NCI-H1417 treated with DMSO at 0.1 percent for 48 hours (cell line): ENCODE results near the gene GAN.
"Not testable (repeated sequence)": the region's sequence is repeated elsewhere in the genome, so short reads cannot be mapped to it uniquely, and the experiment has no call there.

Experiments
- DNase-seq: peaks from one replicate; lab custom pipeline; 2025; lab: John Stamatoyannopoulos, UW

Gene GAN

GRCh38 chr16:81401035-81401950 is 86.5 kb downstream of the GAN start:
- no peak for DNase-seq

GRCh38 chr16:81403208-81403600 is 88.4 kb downstream of the GAN start:
- DNase-seq = no peak

- no peak for DNase-seq
These were observed 89.0 kb downstream of the GAN start for GRCh38 chr16:81403601-81404391.

- DNase-seq = not testable (repeated sequence)
These were observed 90.2 kb downstream of the GAN start for GRCh38 chr16:81405002-81405401.

GRCh38 chr16:81405702-81406113 is 90.9 kb downstream of the GAN start:
- no peak for DNase-seq

GRCh38 chr16:81408409-81408950 is 93.7 kb downstream of the GAN start:
- DNase-seq = no peak

- no peak for DNase-seq
These were observed 94.3 kb downstream of the GAN start for GRCh38 chr16:81409016-81409556.

- DNase-seq = no peak
These were observed 96.0 kb downstream of the GAN start for GRCh38 chr16:81410643-81411293.

GRCh38 chr16:81413245-81413990 is 98.7 kb downstream of the GAN start:
- DNase-seq = no peak

GRCh38 chr16:81415751-81416150 is 101.0 kb downstream of the GAN start:
- DNase-seq = no peak

- no peak for DNase-seq
These were observed 102.0 kb downstream of the GAN start for GRCh38 chr16:81416749-81417148.

- DNase-seq = no peak
These were observed 102.4 kb downstream of the GAN start for GRCh38 chr16:81417210-81417609.

GRCh38 chr16:81419806-81420205 is 105.0 kb downstream of the GAN start:
- no peak for DNase-seq

- no peak for DNase-seq
These were observed 106.4 kb downstream of the GAN start for GRCh38 chr16:81421126-81421525.

GRCh38 chr16:81421536-81421935 is 106.8 kb downstream of the GAN start:
- no peak for DNase-seq

- not testable (repeated sequence) for DNase-seq
These were observed 107.4 kb downstream of the GAN start for GRCh38 chr16:81422153-81422552.

GRCh38 chr16:81424771-81425170 is 110.0 kb downstream of the GAN start:
- DNase-seq = no peak

GRCh38 chr16:81427219-81427618 is 112.5 kb downstream of the GAN start:
- DNase-seq = no peak

GRCh38 chr16:81429045-81429521 is 114.3 kb downstream of the GAN start:
- no peak for DNase-seq

- DNase-seq = no peak
These were observed 117.0 kb downstream of the GAN start for GRCh38 chr16:81431554-81432353.
